PFSK-1 (cell line): ENCODE results near the gene OXNAD1.

ENCODE experiments used
- FOXP2 ChIP-seq: optimal IDR thresholded peaks from 2 replicates; pipeline ENCODE3; 2011; ENCODE audit warnings: borderline replicate concordance, control low read depth, inconsistent platforms; ENCODE audit not compliant: insufficient read depth; ENCODE audit errors: extremely low read length, extremely low read depth
- POLR2AphosphoS5 ChIP-seq: IDR thresholded peaks from 2 replicates; pipeline ENCODE4 v1.6.1; 2012; ENCODE audit warnings: low read depth, mild to moderate bottlenecking, control low read depth, low read length, moderate library complexity
- SIN3A ChIP-seq: IDR thresholded peaks from 2 replicates; pipeline ENCODE4 v1.6.1; 2012; ENCODE audit warnings: mild to moderate bottlenecking, low read length, moderate library complexity, borderline replicate concordance; ENCODE audit not compliant: insufficient read depth
- TAF1 ChIP-seq: IDR thresholded peaks from 2 replicates; pipeline ENCODE4 v1.6.1; 2012; ENCODE audit warnings: low read length, control low read depth, borderline replicate concordance; ENCODE audit not compliant: insufficient read depth
- TF ChIP-seq, protein P1 (sequence below), 2 experiments: IDR thresholded peaks; 2 replicates each; pipeline versions ENCODE4 v1.6.1 to v1.8.0; 2011 to 2012; ENCODE audit warnings: low read depth in 2 of 2, low read length in 2 of 2, control low read depth in 1 of 2, inconsistent platforms in 1 of 2, mild to moderate bottlenecking in 1 of 2, moderate library complexity in 1 of 2; ENCODE audit not compliant: insufficient read depth in 1 of 2

The OXNAD1 gene

DNA sequence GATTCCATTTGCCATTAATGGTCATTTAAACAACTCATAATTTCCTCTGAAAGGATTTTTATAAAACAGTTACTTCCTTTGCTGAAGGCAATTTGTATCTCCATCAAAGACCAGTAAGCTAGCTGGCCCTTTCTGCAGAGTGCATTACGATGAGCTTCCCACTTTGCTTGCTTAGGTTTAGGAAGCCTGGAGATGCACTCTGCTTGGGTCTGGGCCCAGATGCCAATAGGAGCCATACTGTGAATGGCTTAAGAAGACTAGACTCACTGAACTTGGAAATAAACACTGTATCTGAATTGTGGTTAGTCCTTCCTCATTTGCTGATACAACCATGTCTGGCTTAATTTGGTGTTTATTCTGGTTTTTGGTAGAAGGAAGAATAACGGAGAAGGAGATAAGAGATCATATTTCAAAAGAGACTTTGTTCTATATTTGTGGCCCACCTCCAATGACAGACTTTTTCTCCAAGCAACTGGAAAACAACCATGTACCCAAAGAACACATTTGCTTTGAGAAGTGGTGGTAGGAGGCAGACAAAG is 38.1 kb downstream of the OXNAD1 start:
- TF ChIP-seq TAF1: no peak
- TF ChIP-seq, protein P1, sequence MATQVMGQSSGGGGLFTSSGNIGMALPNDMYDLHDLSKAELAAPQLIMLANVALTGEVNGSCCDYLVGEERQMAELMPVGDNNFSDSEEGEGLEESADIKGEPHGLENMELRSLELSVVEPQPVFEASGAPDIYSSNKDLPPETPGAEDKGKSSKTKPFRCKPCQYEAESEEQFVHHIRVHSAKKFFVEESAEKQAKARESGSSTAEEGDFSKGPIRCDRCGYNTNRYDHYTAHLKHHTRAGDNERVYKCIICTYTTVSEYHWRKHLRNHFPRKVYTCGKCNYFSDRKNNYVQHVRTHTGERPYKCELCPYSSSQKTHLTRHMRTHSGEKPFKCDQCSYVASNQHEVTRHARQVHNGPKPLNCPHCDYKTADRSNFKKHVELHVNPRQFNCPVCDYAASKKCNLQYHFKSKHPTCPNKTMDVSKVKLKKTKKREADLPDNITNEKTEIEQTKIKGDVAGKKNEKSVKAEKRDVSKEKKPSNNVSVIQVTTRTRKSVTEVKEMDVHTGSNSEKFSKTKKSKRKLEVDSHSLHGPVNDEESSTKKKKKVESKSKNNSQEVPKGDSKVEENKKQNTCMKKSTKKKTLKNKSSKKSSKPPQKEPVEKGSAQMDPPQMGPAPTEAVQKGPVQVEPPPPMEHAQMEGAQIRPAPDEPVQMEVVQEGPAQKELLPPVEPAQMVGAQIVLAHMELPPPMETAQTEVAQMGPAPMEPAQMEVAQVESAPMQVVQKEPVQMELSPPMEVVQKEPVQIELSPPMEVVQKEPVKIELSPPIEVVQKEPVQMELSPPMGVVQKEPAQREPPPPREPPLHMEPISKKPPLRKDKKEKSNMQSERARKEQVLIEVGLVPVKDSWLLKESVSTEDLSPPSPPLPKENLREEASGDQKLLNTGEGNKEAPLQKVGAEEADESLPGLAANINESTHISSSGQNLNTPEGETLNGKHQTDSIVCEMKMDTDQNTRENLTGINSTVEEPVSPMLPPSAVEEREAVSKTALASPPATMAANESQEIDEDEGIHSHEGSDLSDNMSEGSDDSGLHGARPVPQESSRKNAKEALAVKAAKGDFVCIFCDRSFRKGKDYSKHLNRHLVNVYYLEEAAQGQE (IDR thresholded peaks at IDR 0.05; ENCODE audit: insufficient read depth in 1 of 2, low read depth in 2 of 2, low read length in 2 of 2): no peak
- TF ChIP-seq FOXP2: no peak
- no peak for TF ChIP-seq SIN3A
- TF ChIP-seq POLR2AphosphoS5: no peak

DNA sequence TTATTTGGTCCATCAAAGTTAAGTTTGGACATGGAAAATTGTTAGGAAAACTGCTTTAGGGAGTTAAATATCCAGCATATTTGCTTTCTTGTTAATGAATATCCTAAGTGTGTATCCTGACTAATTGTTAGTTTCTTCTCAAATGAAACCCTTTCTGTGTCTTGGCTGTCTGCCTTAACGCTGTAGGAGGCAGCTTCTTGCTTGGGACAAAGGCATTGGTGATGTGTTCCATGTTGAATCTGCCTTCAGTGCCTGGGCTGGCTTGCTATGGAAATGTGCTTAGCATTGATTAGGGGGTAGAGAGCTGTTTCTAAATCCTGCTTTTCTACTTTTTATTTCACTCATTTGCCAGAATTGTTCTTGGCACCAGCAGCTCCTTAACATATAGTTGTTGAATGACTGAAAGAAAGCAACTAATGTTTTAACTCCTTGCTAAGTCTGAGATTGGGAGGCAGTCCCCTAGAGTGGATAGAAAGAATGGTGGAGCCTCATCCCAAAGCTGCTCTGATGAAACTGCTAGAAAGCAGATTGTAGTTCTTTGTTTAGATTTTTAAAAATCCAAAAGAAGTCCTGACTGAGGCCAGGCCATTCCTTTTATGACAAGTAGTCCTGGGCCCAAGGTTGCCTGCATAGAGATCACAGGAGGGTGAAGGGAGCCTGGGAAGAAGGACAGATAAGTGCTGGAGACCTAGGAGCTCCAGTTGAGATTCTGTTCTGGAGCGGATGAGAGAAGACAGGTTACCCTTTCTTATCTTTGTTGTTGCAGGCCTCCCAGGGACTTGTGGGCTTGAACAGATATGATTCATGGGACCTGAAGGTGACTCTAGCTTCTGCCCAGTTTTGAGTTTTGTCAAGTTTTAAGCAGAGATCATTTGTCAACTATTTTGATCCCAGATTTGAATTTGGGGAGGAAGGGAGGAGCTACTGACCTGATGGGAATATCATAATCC is 39.3 kb downstream of the OXNAD1 start:
- TF ChIP-seq, protein P1 (IDR thresholded peaks at IDR 0.05; ENCODE audit: insufficient read depth in 1 of 2, low read depth in 2 of 2, low read length in 2 of 2): no peak
- TF ChIP-seq FOXP2 (no peak), POLR2AphosphoS5 (no peak), SIN3A (no peak), TAF1 (no peak)

DNA sequence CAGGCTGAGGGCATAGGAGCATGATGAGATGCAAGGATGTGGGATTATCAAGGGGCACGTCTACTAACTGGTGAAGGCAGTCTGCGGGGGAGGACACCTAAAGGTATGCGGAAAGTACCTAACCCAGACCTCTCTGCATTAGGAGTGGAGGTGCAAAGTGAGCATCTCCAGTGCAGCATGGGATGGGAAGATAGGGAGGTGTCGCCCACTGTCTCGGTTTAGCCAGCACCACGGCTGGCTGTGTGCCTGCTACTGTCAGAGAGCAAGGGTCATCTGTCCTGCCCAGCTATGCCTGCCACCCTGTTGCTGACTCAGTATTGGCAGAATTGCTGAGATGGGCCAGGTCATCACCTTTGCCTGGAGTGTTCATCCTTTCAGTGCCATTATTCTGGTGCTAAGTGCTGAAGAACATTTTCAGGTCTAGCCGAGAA is 40.1 kb downstream of the OXNAD1 start:
- TF ChIP-seq, protein P1 (IDR thresholded peaks at IDR 0.05; ENCODE audit: insufficient read depth in 1 of 2, low read depth in 2 of 2, low read length in 2 of 2): no peak
- no peak for TF ChIP-seq SIN3A
- TF ChIP-seq TAF1: no peak
- TF ChIP-seq POLR2AphosphoS5: no peak
- TF ChIP-seq FOXP2: no peak

DNA sequence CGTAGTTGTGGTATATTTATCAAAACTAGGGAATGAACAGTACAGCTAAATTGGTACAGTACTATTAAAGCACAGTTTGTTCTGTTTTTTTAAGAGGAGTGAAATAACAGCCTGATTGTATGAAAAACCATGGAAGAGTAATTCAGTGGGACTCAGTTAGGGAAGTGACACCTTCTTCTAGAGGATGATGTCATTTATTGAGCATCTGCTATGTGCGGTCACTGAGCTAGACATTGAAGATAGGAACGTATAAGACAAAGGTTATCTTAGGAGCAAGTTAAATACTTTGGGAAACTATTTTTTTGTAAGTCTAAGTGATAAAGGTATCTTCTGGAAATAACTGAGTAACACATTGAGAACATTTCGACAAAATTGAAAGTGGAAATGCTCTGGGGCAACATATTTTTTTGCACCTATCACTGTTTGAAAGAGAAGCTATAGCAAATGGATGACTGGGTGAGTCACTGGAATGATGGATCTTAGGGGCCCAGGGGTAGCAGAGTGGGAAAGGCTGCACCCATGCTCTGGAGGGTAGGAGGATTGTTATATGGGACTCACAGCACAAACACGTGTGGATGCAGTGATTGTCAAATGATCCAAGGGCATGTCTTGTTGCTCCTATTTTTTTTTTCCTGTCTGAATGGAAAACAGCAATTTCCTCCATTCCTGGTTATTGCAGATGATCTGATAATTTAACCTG is 43.0 kb downstream of the OXNAD1 start:
- TF ChIP-seq, protein P1 (IDR thresholded peaks at IDR 0.05; ENCODE audit: insufficient read depth in 1 of 2, low read depth in 2 of 2, low read length in 2 of 2): no peak
